ENCODE results near the gene MRGPRF.

Gene MRGPRF

GRCh38 chr11:69050592-69051380 is 37.7 kb upstream of the MRGPRF start:
- DNase-seq = no peak

- DNase-seq = peak; percentile 74 to 90 (median 88)
Observed at GRCh38 chr11:69049490-69049867, 36.4 kb upstream of the MRGPRF start.

DNA sequence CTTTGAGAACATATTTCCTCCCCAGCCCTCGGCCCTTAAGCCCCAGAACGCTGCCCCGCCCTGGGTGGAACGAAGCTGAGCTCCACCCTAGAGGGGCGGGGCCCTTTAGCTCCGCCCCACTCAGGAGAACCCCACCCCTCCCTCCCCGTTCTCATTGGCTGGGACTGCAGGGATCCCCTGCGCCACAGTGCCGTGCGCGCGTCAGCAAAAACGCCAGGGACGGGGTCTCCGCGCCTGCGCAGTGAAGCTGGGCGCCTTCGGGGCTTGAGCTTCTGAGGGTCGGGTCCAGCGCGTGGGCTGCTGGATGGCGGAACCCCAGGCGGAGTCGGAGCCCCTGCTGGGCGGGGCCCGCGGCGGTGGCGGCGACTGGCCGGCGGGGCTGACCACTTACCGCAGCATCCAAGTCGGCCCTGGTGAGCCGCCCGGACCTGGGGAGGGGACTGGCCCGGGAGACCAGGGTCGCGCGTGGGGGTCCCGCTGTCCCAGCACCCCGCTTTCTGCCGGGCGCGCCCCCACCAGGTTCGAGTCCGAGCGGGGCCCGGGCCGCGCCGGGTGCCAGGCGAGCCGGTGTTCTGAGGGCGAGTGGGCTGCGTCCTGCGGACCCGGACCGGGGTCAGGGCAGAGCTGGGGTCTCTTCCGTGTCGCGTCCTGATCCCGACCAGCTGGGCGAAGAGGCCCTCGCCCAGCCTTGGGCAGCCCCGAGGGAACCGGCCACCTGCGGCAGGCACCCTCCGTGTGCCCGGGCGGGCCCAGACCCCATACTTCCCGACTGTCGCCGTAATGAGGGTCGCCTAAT is 35.8 kb upstream of the MRGPRF start, which contains the start of gene TPCN2:
TPCN2 (plus strand) TSS at position 239 of the 796 bp plus-strand sequence; CDS start at position 305, 66 bp downstream.
- DNase-seq = peak; percentile 98

DNA sequence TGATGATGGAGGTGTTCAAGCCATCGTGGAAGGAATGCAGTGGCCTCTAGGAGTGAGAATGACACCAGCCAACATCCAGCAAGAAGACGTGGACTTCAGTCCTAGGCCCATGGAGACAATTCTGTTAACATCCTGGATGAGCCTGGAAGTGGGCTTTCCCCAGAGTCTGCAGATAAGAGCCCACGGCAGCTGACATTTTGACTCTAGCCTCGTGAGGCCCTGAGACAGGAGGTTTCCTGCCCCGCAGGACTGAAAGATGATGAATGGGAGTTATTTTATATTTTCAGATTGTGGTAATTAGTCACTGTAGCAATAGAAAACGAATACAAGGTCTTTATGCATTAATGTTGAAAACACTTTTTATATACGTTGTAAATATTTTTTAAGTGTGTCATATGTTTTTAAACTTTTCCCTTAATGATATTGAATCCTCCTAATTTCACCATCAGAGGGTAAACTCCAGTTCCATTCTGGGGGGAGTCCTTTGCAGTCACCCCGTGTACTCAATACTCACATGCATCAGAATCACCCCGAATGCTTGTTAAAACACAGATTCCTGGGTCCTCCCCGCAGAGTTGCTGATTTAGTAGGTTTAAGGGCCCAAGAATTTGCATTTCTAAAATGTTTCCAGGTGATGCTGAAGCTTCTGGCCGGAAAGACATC is 35.1 kb upstream of the MRGPRF start:
- DNase-seq = no peak

DNA sequence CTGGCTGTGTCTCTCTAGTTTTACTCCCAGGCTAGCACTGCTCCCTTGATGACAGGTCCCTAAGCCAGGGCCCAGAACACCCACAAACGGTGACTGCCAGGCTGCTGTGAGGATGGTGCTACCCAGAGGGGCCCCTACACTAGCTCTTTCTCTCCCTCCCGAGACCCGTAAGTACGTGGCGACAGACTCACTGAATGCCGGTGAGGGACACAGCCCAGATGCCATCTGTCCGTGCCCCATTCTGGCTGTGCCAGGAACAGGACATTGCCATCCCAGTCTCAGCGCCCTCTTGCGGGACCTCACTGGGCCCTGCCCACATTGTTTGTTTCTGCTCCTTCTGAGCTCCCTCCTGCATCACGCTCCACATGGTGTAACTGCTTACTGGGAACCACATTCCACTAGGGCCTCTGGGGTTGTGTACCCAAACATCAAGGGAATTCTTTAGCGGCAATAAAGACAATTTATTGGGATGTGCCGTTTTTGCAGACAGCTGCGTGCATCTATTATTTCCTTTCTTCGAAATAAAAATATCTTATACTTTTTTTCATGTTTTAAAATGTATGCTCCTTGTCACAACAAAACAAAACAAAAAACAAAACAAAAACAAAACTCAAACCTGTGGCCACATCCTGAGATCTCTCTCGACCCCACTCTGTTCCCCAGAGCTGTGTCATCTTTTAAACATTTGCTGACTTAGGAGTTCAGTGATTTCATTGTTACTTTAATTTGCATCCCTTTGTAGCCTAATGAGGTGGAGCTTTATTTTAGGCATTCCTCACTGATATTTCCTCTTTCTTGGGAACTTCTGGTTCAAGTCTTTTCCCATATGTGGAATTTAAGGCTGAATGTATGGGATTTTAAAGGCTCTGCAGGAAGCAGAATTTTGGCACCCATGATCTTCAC is 31.3 kb upstream of the MRGPRF start:
- peak; percentile 71 to 85 (median 80) for DNase-seq

- DNase-seq = no peak
Observed at GRCh38 chr11:69041516-69041915, 28.5 kb upstream of the MRGPRF start.

DNA sequence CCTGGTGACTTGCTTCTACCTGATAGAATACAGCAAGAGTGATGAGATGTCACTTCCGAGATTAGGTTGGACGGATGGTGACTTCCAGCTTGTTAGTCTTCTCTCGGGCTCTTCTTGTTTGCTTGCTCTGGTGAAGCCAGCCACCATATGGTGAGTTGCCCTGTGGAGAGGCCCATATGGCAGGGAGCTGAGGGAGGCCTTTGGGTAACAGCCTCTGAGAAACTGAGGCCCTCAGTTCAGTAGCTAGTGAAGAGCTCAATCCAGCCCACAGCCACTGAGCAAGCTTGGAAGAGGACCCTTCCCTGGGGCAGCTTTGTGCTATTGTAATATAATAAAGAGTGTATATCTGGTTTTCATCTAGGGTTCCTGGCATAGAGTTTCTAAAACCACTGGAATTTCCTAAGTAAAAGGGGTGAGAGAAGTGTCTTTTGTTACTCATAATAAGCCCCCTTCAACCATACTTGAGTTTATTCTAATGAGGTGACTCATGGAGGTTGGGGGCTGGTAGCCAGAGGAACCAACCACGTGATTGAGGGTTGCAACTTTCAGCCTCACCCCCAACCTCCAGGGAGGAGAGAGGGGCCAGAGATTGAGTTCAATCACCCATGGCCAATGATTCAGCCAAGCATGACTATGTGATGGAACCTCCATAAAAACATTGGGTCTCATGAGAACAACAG is 27.7 kb upstream of the MRGPRF start:
- peak; percentile 67 to 85 (median 77) for DNase-seq

GRCh38 chr11:69040051-69040450 is 27.0 kb upstream of the MRGPRF start:
- no peak for DNase-seq

- no peak for DNase-seq
Observed at GRCh38 chr11:69039501-69039900, 26.5 kb upstream of the MRGPRF start.

- no peak for DNase-seq
Observed at GRCh38 chr11:69037544-69037943, 24.5 kb upstream of the MRGPRF start.

- DNase-seq = no peak
Observed at GRCh38 chr11:69037074-69037473, 24.0 kb upstream of the MRGPRF start.

- no peak for DNase-seq
Observed at GRCh38 chr11:69035946-69036340, 22.9 kb upstream of the MRGPRF start.

DNA sequence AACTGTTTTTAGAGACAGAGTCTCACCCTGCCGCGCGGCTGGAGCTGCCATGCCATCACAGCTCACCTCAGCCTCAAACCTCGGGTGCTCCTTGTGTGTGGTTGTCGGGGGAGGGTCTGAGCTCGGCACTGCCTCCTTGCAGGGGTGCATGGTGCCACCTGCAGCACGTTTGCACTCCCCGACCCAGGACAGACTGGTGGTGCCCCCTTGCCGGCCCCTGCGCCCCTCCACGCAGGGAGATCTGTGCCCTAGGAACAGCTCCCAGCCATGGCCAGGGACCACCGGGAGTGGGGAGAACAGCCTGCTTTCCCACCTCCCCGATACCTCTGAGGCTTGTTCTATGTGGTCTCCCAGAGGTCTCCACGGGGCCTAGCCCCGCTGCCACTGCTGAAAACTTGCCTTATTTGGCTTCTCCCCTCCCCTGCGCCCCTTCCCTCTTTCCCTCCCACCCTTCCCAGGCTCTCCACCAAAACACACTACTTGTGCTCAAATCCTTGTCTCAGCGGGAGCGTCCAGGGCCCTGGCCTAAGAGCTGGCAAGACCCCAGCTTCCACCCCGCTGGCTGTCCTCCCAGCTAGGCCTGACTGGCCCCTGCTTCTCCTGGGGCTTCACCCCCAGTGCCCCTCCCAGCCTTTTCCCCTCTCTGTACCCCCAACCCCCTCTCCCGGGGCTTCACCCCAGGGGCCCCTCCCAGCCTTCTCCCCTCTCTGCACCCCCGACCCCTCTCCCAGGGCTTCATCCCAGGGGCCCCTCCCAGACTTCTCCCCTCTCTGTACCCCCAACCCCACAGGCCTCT is 22.3 kb upstream of the MRGPRF start:
- DNase-seq = no peak

- DNase-seq = no peak
Observed at GRCh38 chr11:69034123-69034867, 21.2 kb upstream of the MRGPRF start.

- DNase-seq = no peak
Observed at GRCh38 chr11:69033431-69033830, 20.4 kb upstream of the MRGPRF start.

- DNase-seq = no peak
Observed at GRCh38 chr11:69032833-69033232, 19.8 kb upstream of the MRGPRF start.

DNA sequence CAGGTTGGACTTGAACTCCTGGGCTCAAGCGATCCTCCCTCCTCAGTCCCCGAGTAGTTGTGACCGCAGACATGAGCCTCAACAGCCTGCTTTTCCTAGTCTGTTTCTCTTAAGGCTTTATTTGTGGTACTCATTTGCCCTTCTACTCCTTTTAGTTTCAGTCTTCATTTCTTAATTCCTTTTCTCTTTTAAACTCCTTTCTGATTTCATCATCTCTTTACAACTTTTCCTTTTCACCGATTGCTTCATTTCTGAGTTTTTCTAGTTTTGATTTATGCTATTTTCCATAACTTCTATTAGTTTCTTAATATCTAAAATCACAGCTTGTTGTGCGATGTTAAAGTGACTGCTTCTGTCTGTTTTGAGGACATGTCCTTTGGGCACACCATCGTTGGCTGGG is 17.3 kb upstream of the MRGPRF start:
- peak in 1 of 4 experiments; percentile 28 for DNase-seq

- DNase-seq = peak; percentile 90 to 93 (median 91)
Observed at GRCh38 chr11:69027704-69028372, 14.8 kb upstream of the MRGPRF start.

DNA sequence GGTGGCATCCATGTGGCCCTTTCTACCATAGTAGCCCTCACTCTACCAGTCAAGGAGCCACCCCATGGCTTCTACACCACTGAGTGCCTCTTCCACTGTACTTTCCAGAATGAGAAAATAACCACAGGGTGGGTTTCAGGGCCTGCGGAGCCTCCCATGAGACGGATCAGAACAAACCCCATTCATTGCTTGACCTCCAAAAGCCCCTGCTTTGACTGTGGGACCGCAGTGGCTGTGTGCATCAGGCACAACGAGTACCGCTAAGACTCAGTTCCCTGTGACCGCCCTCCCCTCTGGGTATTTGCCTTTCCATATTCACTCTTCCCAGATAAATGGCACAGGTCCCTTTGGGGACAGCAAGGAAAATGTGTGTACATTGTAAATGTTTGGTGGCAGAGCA is 11.5 kb upstream of the MRGPRF start:
- no peak for DNase-seq

Data from suppressor macrophage (primary cell).